Activated naive CD4-positive, alpha-beta T cell treated with anti-CD3 and anti-CD28 coated beads, Interleukin-2, amount 50 U/mL, for 72 hours (primary cell): ENCODE results near the gene NINL. TPM values are rescaled to one million over a fixed set of nuclear protein-coding genes. Genes with fewer than 3 reads are reported as not detected.

ENCODE experiments used
- ATAC-seq, 2 donors: fragments of 150-1000 bp; cut with Tn5 transposase; 2 replicates each; pipeline ENCODE4 v1.10.0; 2021; ENCODE audit warnings: mild to moderate bottlenecking in 2 of 2, moderate library complexity in 2 of 2
- DNase-seq, 2 donors: peaks; one replicate each; pipeline ENCODE4 v3.0.0; 2021 to 2022; ENCODE audit warnings: low spot score in 2 of 2
- H3K27ac Mint-ChIP-seq, 2 donors: one replicate each; pipeline ENCODE4 v1.8.0; 2022; ENCODE audit warnings: mild to moderate bottlenecking in 2 of 2, mixed read lengths in 2 of 2
- H3K36me3 Mint-ChIP-seq, 2 donors: one replicate each; pipeline ENCODE4 v1.8.0; 2022; ENCODE audit warnings: mixed read lengths in 2 of 2
- H3K9me3 Mint-ChIP-seq, 2 donors: one replicate each; pipeline ENCODE4 v1.8.0; 2022; ENCODE audit warnings: mixed read lengths in 2 of 2
- total RNA-seq, 2 donors: library from RNA; stranded (reverse); gene quantifications; one replicate each; pipeline ENCODE4 v1.2.3, GENCODE V29; 2022

Gene NINL
- total RNA-seq, 2 donors from 2014 or later = 3.2 to 5.5 TPM

DNA sequence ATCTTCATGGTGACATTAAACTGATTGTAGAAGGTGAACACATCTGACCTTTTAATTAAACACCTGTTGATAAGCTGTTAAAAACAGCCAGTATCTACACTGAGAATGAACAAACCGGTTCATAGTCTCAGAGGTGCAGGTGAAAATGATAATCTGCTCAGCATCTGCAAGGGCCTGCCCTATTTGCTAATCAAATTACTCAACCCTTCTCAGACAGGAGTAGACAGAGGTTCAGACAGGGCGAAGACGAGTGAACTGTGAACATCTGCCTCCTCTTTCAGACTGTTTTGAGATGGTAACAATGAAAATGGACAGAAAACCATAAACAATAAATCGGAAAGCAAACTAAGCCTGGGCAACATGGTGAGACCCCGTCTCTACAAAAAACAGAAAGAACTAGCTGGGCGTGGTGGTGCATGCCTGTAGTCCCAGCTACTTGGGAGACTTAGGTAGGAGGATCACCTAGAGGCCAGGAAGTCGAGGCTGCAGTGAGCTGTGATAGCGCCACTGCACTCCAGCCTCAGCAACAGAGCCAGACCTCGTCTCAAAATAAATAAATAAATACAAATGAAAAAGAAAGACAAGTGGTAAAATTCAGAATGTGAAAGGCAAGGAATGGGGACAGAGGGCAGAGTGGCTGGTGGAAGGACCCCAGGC lies 55.9 kb downstream of the NINL start:
- peaks cover 5 to 17% of the 10 kb centered on the region in 2 donors for H3K36me3 Mint-ChIP-seq
- H3K27ac Mint-ChIP-seq = no peak overlapping the region
- DNase-seq (no peak), ATAC-seq (no peak)
- peaks cover 6 to 7% of the 10 kb centered on the region in 2 donors for H3K9me3 Mint-ChIP-seq

- peaks cover 5 to 17% of the 10 kb centered on the region in 2 donors for H3K36me3 Mint-ChIP-seq
- ATAC-seq (no peak), DNase-seq (no peak)
- H3K27ac Mint-ChIP-seq = no peak overlapping the region
- peaks cover 6 to 7% of the 10 kb centered on the region in 2 donors for H3K9me3 Mint-ChIP-seq
These were observed 57.4 kb downstream of the NINL start for GRCh38 chr20:25527949-25528348.

- no peak for ATAC-seq
- Mint-ChIP-seq H3K9me3 (peaks cover 6 to 7% of the 10 kb centered on the region in 2 donors), H3K27ac (no peak overlapping the region), H3K36me3 (peaks cover 5 to 23% of the 10 kb centered on the region in 2 donors)
- no peak for DNase-seq
These were observed 58.9 kb downstream of the NINL start for GRCh38 chr20:25526446-25526845.

DNA sequence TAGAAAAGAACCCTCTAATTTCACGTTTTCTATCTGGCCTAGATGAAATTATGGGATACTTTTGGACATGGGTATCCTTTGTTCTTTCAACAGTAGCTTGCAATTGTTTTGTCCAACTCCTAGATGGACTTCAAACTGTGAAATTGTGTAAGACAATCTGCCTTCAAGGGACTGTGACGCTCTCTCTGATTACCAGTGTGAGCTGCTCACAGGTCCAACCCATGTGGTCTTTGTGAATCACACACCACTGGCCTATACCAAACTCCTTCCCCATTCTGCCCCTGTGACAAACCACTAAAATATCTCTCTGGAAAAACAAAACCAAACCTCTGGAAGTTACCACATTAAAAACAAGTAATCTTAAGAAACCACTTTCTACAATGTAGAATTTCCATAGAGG lies 59.5 kb downstream of the NINL start:
- DNase-seq (no peak), ATAC-seq (no peak)
- Mint-ChIP-seq H3K9me3 (peaks cover 6 to 7% of the 10 kb centered on the region in 2 donors), H3K27ac (peak overlapping the region in 1 of 2 donors; percentile 13), H3K36me3 (peaks cover 5 to 19% of the 10 kb centered on the region in 2 donors)

DNA sequence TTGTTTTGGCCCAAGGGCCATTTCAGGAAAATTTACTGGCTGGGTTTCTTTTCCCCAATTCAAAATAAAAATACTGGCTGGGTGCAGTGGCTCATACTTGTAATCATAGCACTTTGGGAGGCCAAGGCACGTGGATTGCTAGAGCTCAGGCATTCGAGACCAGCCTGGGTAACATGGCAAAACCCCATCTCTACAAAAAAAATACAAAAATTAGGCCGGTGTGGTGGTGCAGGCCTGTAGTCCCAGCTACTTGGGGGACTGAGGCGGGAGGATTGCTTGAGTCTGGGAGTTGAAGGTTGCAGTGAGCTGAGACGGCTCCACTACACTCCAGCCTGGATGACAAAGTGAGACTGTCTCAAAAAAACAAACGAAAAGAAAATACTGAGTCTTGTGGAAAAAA lies 60.0 kb downstream of the NINL start:
- DNase-seq (no peak), ATAC-seq (no peak)
- peaks cover 2 to 13% of the 10 kb centered on the region in 2 donors for H3K36me3 Mint-ChIP-seq
- no peak overlapping the region for H3K27ac Mint-ChIP-seq
- H3K9me3 Mint-ChIP-seq = peaks cover 2 to 3% of the 10 kb centered on the region in 2 donors

DNA sequence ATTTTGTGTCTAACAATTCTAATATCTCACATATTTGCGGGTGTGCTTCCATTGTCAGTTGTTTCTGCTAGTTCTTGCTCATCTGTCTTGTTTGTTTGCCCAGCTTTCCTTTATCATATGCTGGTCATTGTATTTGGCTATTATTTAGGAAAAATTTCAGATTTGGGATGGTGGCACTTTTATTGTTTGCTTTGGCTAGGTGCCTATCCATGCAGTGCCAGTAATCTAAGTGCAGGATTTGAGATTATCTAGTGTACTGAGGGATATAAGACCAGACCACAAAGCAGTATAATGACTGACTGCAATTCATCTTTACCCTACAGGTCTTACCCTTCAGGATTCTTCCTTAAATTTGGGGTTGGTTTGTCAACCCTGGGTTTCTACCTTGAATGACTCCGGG lies 63.9 kb downstream of the NINL start:
- Mint-ChIP-seq H3K27ac (no peak overlapping the region), H3K36me3 (peaks cover 9 to 13% of the 10 kb centered on the region in 2 donors), H3K9me3 (no peaks in the 10 kb centered on the region)
- no peak for DNase-seq
- no peak for ATAC-seq

- DNase-seq = no peak
- H3K36me3 Mint-ChIP-seq = peaks cover 42 to 52% of the 10 kb centered on the region in 2 donors
- H3K27ac Mint-ChIP-seq = no peak overlapping the region
- peaks cover 19 to 34% of the 10 kb centered on the region in 2 donors for H3K9me3 Mint-ChIP-seq
- no peak for ATAC-seq
These were observed 68.2 kb downstream of the NINL start for GRCh38 chr20:25517124-25517523.

GRCh38 chr20:25514747-25515340 lies 70.5 kb downstream of the NINL start:
- Mint-ChIP-seq H3K27ac (peak overlapping the region in 1 of 2 donors; percentile 44), H3K9me3 (peaks cover 19 to 34% of the 10 kb centered on the region in 2 donors), H3K36me3 (peaks cover 44 to 55% of the 10 kb centered on the region in 2 donors)
- ATAC-seq = no peak
- DNase-seq = no peak

DNA sequence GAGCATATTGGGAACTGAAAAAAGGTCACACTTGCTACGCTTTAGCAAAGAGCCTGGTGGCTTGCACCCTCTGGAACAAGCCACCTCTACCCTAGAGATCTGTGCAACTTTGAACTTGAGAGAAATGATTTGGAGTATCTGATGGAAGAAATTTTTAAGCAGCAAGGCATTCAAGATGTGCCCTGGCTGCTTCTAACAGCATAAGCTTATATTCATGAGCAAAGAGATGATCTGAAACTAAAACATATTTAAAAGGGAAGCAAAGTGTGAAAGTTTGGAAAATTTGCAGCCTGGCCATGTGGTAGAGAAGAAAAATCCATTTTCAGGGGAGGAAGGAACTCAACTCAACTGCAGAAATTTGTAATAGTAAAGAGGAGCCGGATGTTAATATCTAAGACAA lies 71.1 kb downstream of the NINL start:
- H3K27ac Mint-ChIP-seq = no peak overlapping the region
- H3K36me3 Mint-ChIP-seq = peaks cover 46 to 55% of the 10 kb centered on the region in 2 donors

DNA sequence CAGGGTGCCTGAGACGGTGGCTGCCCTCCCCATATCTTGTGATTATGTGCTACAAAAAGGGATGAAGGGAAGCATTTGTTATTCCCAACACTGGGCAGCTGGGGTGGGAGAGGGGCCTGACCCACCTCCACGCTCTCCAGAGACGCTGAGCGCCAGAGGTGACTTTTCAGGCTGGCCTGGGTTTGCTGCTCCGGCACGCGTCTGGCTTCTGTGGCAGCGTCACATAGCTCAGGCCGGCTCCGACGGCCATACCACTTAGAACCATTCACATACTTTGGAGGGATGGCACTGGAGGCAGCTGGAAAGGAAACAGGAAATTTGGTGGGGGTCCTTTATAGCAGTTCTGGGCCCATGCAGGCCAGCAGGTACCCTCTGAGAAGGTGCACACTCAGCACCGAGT lies 72.6 kb downstream of the NINL start:
- DNase-seq (no peak), ATAC-seq (no peak)
- Mint-ChIP-seq H3K9me3 (peaks cover 19 to 34% of the 10 kb centered on the region in 2 donors), H3K27ac (no peak overlapping the region), H3K36me3 (peaks cover 51 to 55% of the 10 kb centered on the region in 2 donors)

More for the DNA sequence above, 71.1 kb downstream of the NINL start:
- no peak for DNase-seq
- peaks cover 19 to 34% of the 10 kb centered on the region in 2 donors for H3K9me3 Mint-ChIP-seq
- ATAC-seq = no peak

- H3K9me3 Mint-ChIP-seq = peaks cover 19 to 32% of the 10 kb centered on the region in 2 donors
- H3K27ac Mint-ChIP-seq = no peak overlapping the region
- DNase-seq (no peak), ATAC-seq (no peak)
- H3K36me3 Mint-ChIP-seq = peaks cover 42 to 43% of the 10 kb centered on the region in 2 donors
These were observed 74.1 kb downstream of the NINL start for GRCh38 chr20:25511183-25511582.

GRCh38 chr20:25510721-25511120 lies 74.6 kb downstream of the NINL start:
- no peak for ATAC-seq
- peaks cover 38 to 39% of the 10 kb centered on the region in 2 donors for H3K36me3 Mint-ChIP-seq
- no peak overlapping the region for H3K27ac Mint-ChIP-seq
- no peak for DNase-seq
- H3K9me3 Mint-ChIP-seq = peaks cover 16 to 29% of the 10 kb centered on the region in 2 donors

GRCh38 chr20:25510202-25510601 lies 75.1 kb downstream of the NINL start:
- H3K9me3 Mint-ChIP-seq = peaks cover 12 to 25% of the 10 kb centered on the region in 2 donors
- H3K27ac Mint-ChIP-seq = no peak overlapping the region
- no peak for ATAC-seq

DNA sequence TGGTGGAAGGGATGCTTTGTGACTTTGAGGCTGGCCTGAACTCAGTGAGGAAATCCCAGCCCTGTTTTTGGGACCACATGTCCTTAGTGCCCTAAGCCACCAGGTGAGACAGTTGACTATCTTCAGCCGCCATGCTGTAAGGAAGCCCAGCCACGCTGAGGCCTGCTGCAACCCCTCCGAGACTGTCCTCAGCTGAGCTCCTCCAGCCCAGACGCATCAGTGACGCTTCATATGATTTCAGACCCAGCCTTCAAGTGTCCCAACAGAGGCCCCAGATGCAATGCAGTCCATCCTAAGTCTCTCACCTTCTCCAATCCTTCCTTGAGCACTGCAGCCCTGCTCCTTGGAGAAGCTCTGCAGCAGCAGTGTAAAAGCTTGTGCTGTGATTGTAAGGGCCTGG lies 76.2 kb downstream of the NINL start:
- DNase-seq (no peak), ATAC-seq (no peak)
- Mint-ChIP-seq H3K9me3 (peaks cover 6 to 14% of the 10 kb centered on the region in 2 donors), H3K36me3 (peaks cover 22% of the 10 kb centered on the region in 2 donors), H3K27ac (peak overlapping the region in 1 of 2 donors; percentile 1)

More at GRCh38 chr20:25510202-25510601, 75.1 kb downstream of the NINL start:
- H3K36me3 Mint-ChIP-seq = peaks cover 33 to 34% of the 10 kb centered on the region in 2 donors
- no peak for DNase-seq

DNA sequence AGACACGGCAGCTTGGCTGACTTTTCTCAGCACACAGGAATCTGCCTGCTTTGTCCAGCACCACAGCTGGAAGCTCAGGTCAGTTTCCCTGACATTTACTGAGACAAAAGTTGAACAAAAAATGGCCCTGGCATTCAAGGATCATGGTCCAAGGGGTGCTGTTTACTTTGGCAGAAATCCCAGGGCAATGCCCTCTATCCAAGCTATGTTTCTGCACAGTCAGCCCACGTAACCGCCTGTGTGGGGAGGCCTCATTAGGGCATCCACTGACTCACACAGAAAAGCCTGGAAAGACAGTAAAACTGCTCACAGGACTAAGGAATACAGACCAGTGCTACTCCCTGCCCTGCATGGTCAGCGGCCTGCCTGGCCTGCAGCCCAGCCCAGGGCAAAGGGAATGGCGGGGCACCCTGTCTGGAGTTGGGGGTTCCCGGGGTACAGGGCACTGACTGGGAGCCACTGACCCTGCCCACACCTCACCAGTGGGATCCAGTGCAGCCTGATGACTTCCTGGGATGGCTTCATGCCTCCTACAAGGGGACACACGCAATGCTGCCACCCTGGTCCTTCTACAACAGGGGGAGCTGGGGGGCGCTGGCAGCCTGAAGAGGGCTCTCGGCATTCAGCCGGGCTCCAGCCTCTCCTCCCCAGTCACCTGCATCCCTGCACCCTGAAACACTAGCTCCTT lies 77.1 kb downstream of the NINL start:
- Mint-ChIP-seq H3K36me3 (peaks cover 14 to 16% of the 10 kb centered on the region in 2 donors), H3K27ac (no peak overlapping the region), H3K9me3 (peaks cover 0 to 5% of the 10 kb centered on the region in 2 donors)
- no peak for DNase-seq
- ATAC-seq = no peak

- ATAC-seq (no peak), DNase-seq (no peak)
- H3K27ac Mint-ChIP-seq = no peak overlapping the region
- H3K9me3 Mint-ChIP-seq = no peaks in the 10 kb centered on the region
- peaks cover 7 to 13% of the 10 kb centered on the region in 2 donors for H3K36me3 Mint-ChIP-seq
These were observed 77.8 kb downstream of the NINL start for GRCh38 chr20:25507385-25508082.
